Fibroblast of lung (primary cell): ENCODE measurements around the gene UFC1. TPM values are rescaled to one million over a fixed set of nuclear protein-coding genes. Genes with fewer than 3 reads are reported as not detected.

Experiments
- DNase-seq, 2 donors: peaks; one replicate each; pipeline versions ENCODE4 v3.0.0 to v3.0.0-alpha.2; 2010; ENCODE audit warnings: low read depth in 2 of 2
- H2AFZ ChIP-seq: 2 replicates; pipeline ENCODE4 v1.5.1; 2012; ENCODE audit warnings: low read length, control low read depth, inconsistent platforms
- H3K27ac ChIP-seq: 2 replicates; pipeline ENCODE4 v1.5.1; 2011; ENCODE audit warnings: low read length, control low read depth; ENCODE audit not compliant: insufficient read depth
- H3K27me3 ChIP-seq: 2 replicates; pipeline ENCODE4 v1.5.1; 2011; ENCODE audit warnings: mild to moderate bottlenecking, low read length; ENCODE audit not compliant: control insufficient read depth, insufficient read depth
- H3K36me3 ChIP-seq: 2 replicates; pipeline ENCODE4 v1.5.1; 2011; ENCODE audit warnings: low read length; ENCODE audit not compliant: control insufficient read depth, insufficient read depth
- H3K4me1 ChIP-seq: 2 replicates; pipeline ENCODE4 v1.5.1; 2011; ENCODE audit warnings: low read length; ENCODE audit not compliant: control insufficient read depth, insufficient read depth; ENCODE audit errors: extremely low read depth
- H3K4me2 ChIP-seq: 2 replicates; pipeline ENCODE4 v1.5.1; 2011; ENCODE audit warnings: low read length, control low read depth; ENCODE audit not compliant: insufficient read depth; ENCODE audit errors: extremely low read depth
- H3K4me3 ChIP-seq, 4 experiments: fragments of 200-600 bp in 1 of 4; sonication (generic) in 1 of 4; replicated peaks in 1 of 4; 2 replicates each; pipeline ENCODE4 v1.5.1; 2011 to 2016; ENCODE audit warnings: low read length in 4 of 4, low read depth in 3 of 4, mild to moderate bottlenecking in 3 of 4, control low read depth in 2 of 4, inconsistent platforms in 1 of 4, mixed read lengths in 1 of 4; ENCODE audit not compliant: insufficient read depth in 1 of 4; ENCODE audit errors: control extremely low read depth in 1 of 4
- H3K79me2 ChIP-seq: 2 replicates; pipeline ENCODE4 v1.5.1; 2012; ENCODE audit warnings: mild to moderate bottlenecking, low read length, inconsistent platforms; ENCODE audit not compliant: control insufficient read depth, insufficient read depth
- H3K9ac ChIP-seq: 2 replicates; pipeline ENCODE4 v1.5.1; 2011; ENCODE audit warnings: mild to moderate bottlenecking, low read length, control low read depth; ENCODE audit not compliant: insufficient read depth
- H3K9me3 ChIP-seq: 2 replicates; pipeline ENCODE4 v1.5.1; 2012; ENCODE audit warnings: low read depth, low read length; ENCODE audit not compliant: control insufficient read depth, insufficient read depth
- H4K20me1 ChIP-seq: 2 replicates; pipeline ENCODE4 v1.5.1; 2011; ENCODE audit warnings: low read length; ENCODE audit not compliant: control insufficient read depth, insufficient read depth; ENCODE audit errors: extremely low read depth
- CTCF ChIP-seq, 2 donors: IDR thresholded peaks in 1 of 2; conservative IDR thresholded peaks in 1 of 2; 1 replicate in 1 of 2; 2 replicates in 1 of 2; pipeline ENCODE4 v1.5.1; 2011 to 2012; ENCODE audit warnings: low read length in 2 of 2, control low read depth in 1 of 2, inconsistent platforms in 1 of 2, low read depth in 1 of 2, mild to moderate bottlenecking in 1 of 2
- EZH2 ChIP-seq: IDR thresholded peaks from 2 replicates; pipeline ENCODE4 v1.5.1; 2012; ENCODE audit warnings: low read length, control low read depth, mild to moderate bottlenecking; ENCODE audit errors: missing control alignments
- polyA plus RNA-seq, 2 donors: library from polyadenylated mRNA; depleted of rRNA in 1 of 2; stranded (reverse) in 1 of 2; unstranded in 1 of 2; fragments of >200 nt; gene quantifications; 2 replicates each; pipeline ENCODE4 v1.2.1, GENCODE V29; 2011 to 2012; ENCODE audit warnings: missing spikeins in 1 of 2
- total RNA-seq: library from RNA; depleted of rRNA; stranded (reverse); fragments of >200 nt; gene quantifications from 2 replicates; pipeline ENCODE4 v1.2.1, GENCODE V29; 2014

Gene UFC1
- total and polyA plus RNA-seq, 2 donors (not counting 1 experiment from before 2014, with no cell fraction given): 87.0 to 154 TPM

- Histone ChIP-seq H3K79me2 (no peaks in the 10 kb centered on the region), H3K9ac (no peak overlapping the region), H2AFZ (peak overlapping the region; percentile 50), H3K27ac (no peak overlapping the region), H3K9me3 (no peaks in the 10 kb centered on the region), H3K4me2 (no peak overlapping the region), H4K20me1 (no peaks in the 10 kb centered on the region), H3K4me1 (peaks cover 2% of the 10 kb centered on the region), H3K36me3 (no peaks in the 10 kb centered on the region), H3K27me3 (no peaks in the 10 kb centered on the region), H3K4me3 (no peak overlapping the region)
- DNase-seq: peak; percentile 59 to 65
- TF ChIP-seq EZH2 (no peak), CTCF (conservative IDR thresholded peaks at IDR 0.05 in 1 of 2, IDR thresholded peaks at IDR 0.05 in 1 of 2; ENCODE audit: low read depth in 1 of 2, low read length in 2 of 2) (no peak)
Observed at GRCh38 chr1:161185282-161185682, 31.5 kb downstream of the UFC1 start.

GRCh38 chr1:161185732-161186311 lies 32.0 kb downstream of the UFC1 start:
- H2AFZ ChIP-seq: peak overlapping the region; percentile 25
- H3K4me3 ChIP-seq: no peak overlapping the region
- no peak overlapping the region for H3K27ac ChIP-seq
- peaks cover 2% of the 10 kb centered on the region for H3K4me1 ChIP-seq
- H4K20me1 ChIP-seq: no peaks in the 10 kb centered on the region
- no peaks in the 10 kb centered on the region for H3K9me3 ChIP-seq
- no peak overlapping the region for H3K4me2 ChIP-seq
- no peaks in the 10 kb centered on the region for H3K79me2 ChIP-seq
- DNase-seq: no peak
- no peaks in the 10 kb centered on the region for H3K27me3 ChIP-seq
- no peak for TF ChIP-seq CTCF (conservative IDR thresholded peaks at IDR 0.05 in 1 of 2, IDR thresholded peaks at IDR 0.05 in 1 of 2; ENCODE audit: low read depth in 1 of 2, low read length in 2 of 2)
- TF ChIP-seq EZH2: no peak
- H3K9ac ChIP-seq: no peak overlapping the region
- H3K36me3 ChIP-seq: peaks cover under 1% of the 10 kb centered on the region

DNA sequence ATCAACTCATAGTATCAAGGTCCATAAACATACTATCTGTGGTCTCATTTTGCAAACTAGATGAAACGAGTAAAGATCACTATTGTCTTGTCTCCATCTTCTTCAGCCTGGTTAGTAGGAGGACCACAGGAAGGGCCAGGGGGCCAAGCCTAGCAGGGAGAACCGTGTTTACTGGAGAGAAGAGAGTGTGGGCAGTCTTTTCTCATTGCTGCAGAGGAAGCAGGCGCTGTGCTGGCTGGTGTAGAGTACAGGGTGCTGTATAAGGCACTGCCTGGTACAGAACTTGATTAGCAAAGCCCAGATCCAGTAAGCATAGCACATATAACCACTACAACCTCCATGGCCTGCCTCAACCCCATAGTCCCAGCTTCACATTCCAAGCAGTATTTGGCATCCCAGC lies 33.5 kb downstream of the UFC1 start:
- H3K4me3 ChIP-seq: no peak overlapping the region

More for the DNA sequence above, 33.5 kb downstream of the UFC1 start:
- no peak for TF ChIP-seq CTCF (conservative IDR thresholded peaks at IDR 0.05 in 1 of 2, IDR thresholded peaks at IDR 0.05 in 1 of 2; ENCODE audit: low read depth in 1 of 2, low read length in 2 of 2)
- no peak overlapping the region for H2AFZ ChIP-seq
- peaks cover 2% of the 10 kb centered on the region for H3K4me1 ChIP-seq
- H3K79me2 ChIP-seq: no peaks in the 10 kb centered on the region
- H3K27ac ChIP-seq: no peak overlapping the region
- H3K9ac ChIP-seq: no peak overlapping the region
- no peaks in the 10 kb centered on the region for H4K20me1 ChIP-seq
- no peaks in the 10 kb centered on the region for H3K9me3 ChIP-seq
- no peak overlapping the region for H3K4me2 ChIP-seq
- no peaks in the 10 kb centered on the region for H3K27me3 ChIP-seq
- DNase-seq: no peak
- peaks cover 7% of the 10 kb centered on the region for H3K36me3 ChIP-seq
